HG03196 (cell line): ENCODE measurements around the gene PPFIBP2.
A peak's percentile ranks its signal among the peaks of the same experiment; 100 is the strongest.

Experiments
- ATAC-seq: cut with Tn5 transposase; IDR thresholded peaks from one replicate; pipeline ENCODE4 v1.9.1; 2021; ENCODE audit not compliant: unreplicated experiment

Gene PPFIBP2

GRCh38 chr11:7548659-7549274 lies 35.0 kb downstream of the PPFIBP2 start:
- ATAC-seq: peak; percentile 64

GRCh38 chr11:7549681-7550080 lies 35.9 kb downstream of the PPFIBP2 start:
- no peak for ATAC-seq

DNA sequence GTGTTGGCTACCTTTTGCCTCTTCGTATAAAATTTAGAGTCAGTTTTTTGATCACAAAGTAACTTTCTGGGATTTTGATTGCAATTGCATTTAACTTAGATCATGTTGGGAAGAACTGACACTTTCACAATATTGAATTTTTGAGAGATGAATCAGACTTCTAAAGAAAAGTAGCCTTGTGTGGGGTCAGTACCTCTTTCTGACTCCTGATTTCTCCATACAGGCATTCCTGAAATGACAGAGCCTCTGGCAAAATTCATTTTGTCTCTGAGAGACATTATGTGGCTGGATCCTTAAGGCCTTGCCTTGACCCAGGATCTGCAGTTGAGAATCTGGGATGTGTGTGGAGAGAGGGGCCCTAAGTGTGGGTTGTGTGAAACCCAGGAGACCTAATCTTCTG lies 37.8 kb downstream of the PPFIBP2 start:
- ATAC-seq: no peak

- ATAC-seq: no peak
Observed at GRCh38 chr11:7552666-7553065, 38.9 kb downstream of the PPFIBP2 start.

- no peak for ATAC-seq
Observed at GRCh38 chr11:7555052-7555699, 41.4 kb downstream of the PPFIBP2 start.

DNA sequence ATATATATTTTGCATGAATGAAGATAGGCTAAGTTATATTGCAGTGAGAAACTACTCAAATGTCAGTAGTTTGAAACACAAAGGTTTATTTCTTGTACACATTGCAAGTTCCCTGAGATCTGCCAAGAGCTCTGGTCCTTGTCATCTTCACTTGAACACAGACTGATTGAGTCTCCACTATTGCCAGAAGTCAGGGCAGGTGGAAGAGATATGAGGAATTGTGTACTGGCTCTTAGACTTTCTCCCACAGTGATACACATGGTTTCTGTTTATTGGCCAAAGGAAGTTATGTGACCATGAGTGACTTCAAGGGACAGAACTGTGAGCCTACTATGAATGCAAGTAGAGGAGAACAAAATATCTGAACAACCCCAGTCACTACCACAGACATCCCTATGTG lies 44.2 kb downstream of the PPFIBP2 start:
- ATAC-seq: no peak

- ATAC-seq: no peak
Observed at GRCh38 chr11:7559398-7560283, 45.8 kb downstream of the PPFIBP2 start.

DNA sequence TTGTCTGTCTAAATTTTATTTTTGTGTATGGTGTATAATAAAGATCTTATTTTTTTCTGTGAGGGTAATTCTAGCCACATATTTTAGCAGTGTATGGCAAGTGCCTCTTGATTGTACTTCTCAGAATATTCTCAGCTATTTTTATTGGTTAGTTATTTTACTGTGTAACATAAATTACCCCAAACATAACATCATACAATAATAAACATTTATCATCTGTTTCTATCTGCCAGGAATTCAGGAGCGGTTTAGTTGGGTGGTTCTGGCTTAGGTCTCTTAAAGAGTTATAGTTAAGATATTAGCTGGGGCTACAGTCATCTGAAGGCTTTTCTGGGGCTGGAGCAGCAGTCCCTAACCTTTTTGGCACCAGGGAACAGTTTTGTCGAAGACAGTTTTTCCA lies 47.8 kb downstream of the PPFIBP2 start:
- ATAC-seq: no peak

DNA sequence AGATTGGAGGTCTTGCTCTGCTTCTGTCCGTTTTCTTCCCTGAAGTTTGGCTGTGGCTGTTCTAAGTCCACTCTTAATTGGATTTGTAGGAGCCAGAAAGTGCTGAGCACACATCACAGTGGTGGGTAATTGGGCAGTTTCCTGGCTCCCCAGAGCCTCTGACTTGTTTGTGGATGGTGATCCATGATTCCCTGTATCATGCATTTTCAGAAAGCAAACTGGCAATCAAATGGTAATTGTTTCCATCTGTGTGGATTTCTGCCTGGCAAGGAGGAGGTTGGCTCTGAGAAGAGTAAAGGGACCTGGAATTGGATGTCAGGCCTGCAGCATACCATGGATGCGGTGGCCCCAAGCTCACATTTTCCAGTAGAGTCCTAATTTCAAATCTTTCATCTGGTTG lies 49.5 kb downstream of the PPFIBP2 start:
- no peak for ATAC-seq

DNA sequence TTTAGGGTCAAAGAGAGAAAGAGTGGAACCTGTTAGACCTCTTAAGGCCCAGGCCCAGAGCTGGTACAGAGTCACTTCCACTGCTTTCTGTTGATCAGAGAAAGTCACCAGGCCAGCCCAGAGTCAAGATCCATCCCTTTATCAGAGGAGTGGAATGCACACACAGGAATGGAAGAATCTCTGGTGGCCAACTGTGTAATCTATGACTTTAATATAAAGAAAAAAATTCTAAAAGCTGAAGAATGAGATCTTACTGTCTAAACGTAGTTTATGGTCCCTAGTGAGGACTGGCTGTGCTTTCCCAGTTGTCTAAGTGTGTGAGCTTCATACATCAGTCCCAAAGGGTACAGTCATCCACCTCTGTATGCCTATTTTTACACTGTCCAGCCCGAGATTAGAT lies 51.0 kb downstream of the PPFIBP2 start:
- ATAC-seq: no peak

DNA sequence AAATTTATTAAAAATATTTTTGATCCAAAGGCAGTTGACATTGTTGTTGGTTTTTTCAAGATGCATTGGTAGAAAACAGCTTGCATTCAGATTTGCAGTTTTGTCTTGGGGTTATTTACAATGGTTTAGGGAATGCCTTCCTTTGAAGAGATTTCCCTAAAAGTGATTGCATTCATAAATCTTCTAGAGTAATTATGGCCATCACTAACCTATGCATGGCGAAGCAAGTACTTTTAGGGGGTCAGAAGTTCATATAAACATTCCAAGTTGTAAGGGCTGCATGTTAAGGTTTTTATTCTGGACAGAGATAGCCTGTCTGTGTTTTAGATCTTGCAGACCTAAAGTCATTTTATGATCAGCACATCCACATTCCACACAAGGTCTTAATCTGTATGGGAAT lies 53.5 kb downstream of the PPFIBP2 start:
- ATAC-seq: no peak

DNA sequence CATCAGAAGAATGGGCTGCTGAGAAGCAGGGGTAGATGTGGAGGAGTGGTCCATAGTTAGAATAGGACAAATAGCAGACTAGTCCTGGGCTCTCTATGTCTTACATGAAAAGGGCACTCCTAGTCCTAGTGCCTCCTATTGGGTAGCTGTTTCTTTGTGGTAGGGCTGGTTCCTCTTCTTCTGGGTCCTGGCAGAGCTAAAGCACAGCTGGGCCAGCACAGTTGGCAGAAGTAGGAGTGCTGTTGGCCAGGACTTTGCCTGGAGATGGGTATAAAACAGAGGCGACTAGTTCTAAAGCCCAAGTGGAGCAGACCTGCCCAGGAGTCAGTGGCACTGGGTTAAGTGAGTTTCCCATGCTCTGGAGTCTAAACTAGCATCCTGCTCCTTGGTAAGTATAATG lies 55.2 kb downstream of the PPFIBP2 start:
- ATAC-seq: no peak

GRCh38 chr11:7570241-7570640 lies 56.4 kb downstream of the PPFIBP2 start:
- ATAC-seq: no peak

DNA sequence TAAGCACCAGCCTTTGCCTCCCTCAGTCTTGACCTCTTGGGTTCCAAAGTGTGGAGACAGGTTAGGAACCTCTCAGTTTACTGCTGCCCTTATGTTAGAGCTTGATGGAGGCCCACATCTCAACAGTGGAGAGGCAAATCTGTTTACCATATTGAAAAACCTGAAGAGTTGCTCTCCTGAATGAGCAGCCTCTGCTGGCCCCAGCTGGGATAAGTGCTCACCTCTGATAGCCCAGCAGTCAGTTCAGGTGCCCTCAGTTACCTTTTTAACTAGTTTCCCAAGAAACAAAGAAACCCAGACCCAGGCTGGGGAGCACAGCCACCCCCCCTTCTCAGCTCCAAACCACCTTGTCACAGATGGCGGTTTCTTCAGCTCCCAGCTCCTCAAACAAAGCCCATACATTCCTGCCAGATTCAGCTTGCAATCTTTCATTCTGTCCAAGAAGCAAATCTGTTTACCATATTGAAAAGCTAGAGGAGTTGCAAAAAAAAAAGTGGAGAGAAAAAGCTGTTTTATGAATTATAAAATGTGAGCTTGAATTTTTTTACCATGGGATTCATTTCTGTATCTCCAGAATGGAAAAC lies 57.2 kb downstream of the PPFIBP2 start:
- no peak for ATAC-seq

DNA sequence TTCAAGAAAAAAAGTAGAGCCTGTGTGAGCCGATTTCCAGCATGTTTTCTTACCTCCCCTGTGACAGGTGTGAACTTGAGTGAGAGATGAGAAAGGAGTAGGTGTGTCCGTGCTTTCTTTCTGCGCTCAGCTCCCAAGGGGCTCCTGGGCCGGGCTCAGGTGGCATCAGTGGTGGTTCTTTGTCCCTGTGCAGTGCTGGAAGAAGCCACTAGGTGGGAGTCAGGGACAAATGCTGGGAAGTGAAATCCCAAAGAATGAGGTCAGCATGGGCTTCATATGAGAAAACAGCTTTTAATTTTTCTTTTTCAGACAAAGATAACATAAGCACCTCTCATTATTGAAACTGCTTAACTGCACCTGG lies 57.8 kb downstream of the PPFIBP2 start:
- no peak for ATAC-seq

DNA sequence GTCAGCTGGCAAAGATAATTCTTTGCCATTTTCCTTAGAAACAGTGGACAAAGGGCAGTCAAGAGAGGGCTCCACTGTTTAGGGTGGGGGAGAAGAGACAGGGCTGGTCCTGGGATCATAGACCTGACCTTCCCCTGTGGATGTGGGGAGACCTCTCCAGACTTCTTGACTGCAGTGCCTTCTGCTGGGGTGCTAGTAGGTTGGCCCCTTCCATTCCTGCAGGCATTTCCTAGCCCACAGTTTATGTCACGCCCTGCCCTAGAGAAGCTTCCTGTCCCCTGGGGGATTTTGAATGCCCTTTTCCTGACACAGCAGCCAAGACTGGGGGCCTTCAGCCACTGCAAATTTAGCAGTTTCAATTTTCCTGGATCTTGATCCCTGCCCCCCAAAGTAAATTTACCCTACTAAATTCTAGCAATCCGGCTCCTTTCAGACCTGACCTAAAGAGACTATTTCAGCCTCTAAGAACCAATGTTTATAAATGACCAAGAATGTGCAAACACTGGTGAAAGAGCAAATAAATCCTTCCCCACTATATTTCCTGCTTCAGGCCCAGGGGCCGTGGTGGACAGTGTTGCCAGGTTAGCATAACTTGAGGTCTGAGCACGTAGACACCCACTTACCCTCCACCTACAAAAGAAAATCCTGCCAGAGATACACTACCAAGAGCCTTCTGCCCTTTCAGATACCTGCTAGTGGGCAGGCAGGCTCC lies 58.4 kb downstream of the PPFIBP2 start:
- ATAC-seq: no peak

- no peak for ATAC-seq
Observed at GRCh38 chr11:7573193-7573557, 59.4 kb downstream of the PPFIBP2 start.

DNA sequence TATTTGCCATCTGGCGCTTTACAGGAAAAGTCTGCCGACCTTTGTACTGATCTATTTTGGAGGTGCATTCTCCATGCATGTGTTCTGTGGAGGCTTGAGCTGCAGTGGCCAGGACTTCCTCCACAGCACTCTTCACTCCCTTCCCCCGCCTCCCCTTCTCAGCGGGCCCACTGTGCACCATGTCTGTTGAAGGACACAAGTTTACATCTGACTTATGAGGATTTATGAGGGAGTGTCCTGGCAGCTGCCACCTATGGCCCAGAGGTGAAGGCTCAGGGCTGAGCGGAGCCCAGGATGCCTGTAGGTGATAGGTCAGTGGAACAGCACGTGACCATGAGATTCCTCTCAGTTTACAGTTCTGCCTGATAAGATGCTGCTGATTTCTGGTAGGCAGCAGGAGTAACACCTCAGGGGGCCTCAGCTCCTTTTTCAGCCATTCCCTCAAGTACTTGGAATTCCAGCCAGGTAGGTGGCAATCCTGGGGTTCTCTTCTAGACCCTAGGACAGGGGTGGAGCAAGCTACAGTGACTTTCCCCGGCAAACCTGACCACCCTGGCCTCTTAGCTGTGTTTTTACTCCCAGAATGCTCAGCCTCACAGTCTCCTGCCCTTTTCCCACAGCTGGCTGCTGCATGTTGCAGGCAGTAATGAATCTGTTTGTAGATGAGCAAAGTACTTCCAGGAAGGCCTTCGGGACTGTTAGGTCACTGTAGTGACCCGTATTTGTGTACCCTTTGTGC lies 59.9 kb downstream of the PPFIBP2 start:
- ATAC-seq: no peak

- no peak for ATAC-seq
Observed at GRCh38 chr11:7574491-7575130, 60.8 kb downstream of the PPFIBP2 start.
